Neutrophil (primary cell): ENCODE measurements around the gene DNAH3.

Experiments
- H3K27ac ChIP-seq: fragments of 200-600 bp; sonication (generic); 2 replicates; pipeline ENCODE4 v1.5.1; 2016; ENCODE audit warnings: mild to moderate bottlenecking, moderate library complexity
- H3K27me3 ChIP-seq: fragments of 200-600 bp; sonication (generic); 2 replicates; pipeline ENCODE4 v1.6.0; 2016; ENCODE audit warnings: mild to moderate bottlenecking
- H3K36me3 ChIP-seq: fragments of 200-600 bp; sonication (generic); 2 replicates; pipeline ENCODE4 v1.5.1; 2017
- H3K4me1 ChIP-seq, 2 experiments: fragments of 200-600 bp in 1 of 2; sonication (generic) in 1 of 2; 1 replicate in 1 of 2; 2 replicates in 1 of 2; pipeline versions ENCODE4 v1.5.1 to v1.6.1; 2013 to 2016; ENCODE audit warnings: low read depth in 1 of 2, low read length in 1 of 2, mild to moderate bottlenecking in 1 of 2, moderate library complexity in 1 of 2; ENCODE audit not compliant: control insufficient read depth in 1 of 2, insufficient read depth in 1 of 2
- H3K4me3 ChIP-seq, 2 experiments: fragments of 200-600 bp in 1 of 2; sonication (generic) in 1 of 2; 1 replicate in 1 of 2; 2 replicates in 1 of 2; pipeline ENCODE4 v1.5.1; 2013 to 2016; ENCODE audit warnings: low read depth in 1 of 2, low read length in 1 of 2, mild to moderate bottlenecking in 1 of 2, moderate library complexity in 1 of 2
- H3K9me3 ChIP-seq: fragments of 200-600 bp; sonication (generic); 2 replicates; pipeline ENCODE4 v1.5.1; 2016
- CTCF ChIP-seq: fragments of 200-600 bp; sonication (generic); IDR thresholded peaks from 2 replicates; pipeline ENCODE4 v1.5.1; 2016; ENCODE audit warnings: antibody characterized with exemption

Gene DNAH3

GRCh38 chr16:20944861-20945574 lies 205.6 kb downstream of the DNAH3 start:
- Histone ChIP-seq H3K27ac (no peak overlapping the region), H3K4me1 (peaks cover 4 to 8% of the 10 kb centered on the region in 2 experiments), H3K9me3 (no peaks in the 10 kb centered on the region), H3K4me3 (no peak overlapping the region), H3K27me3 (no peaks in the 10 kb centered on the region), H3K36me3 (no peaks in the 10 kb centered on the region)
- no peak for TF ChIP-seq CTCF

GRCh38 chr16:20942256-20942655 lies 208.4 kb downstream of the DNAH3 start:
- TF ChIP-seq CTCF = no peak
- no peaks in the 10 kb centered on the region for H3K36me3 ChIP-seq
- H3K9me3 ChIP-seq = no peaks in the 10 kb centered on the region
- peaks cover 4 to 8% of the 10 kb centered on the region in 2 experiments for H3K4me1 ChIP-seq
- H3K4me3 ChIP-seq = no peak overlapping the region
- no peaks in the 10 kb centered on the region for H3K27me3 ChIP-seq
- H3K27ac ChIP-seq = no peak overlapping the region

- H3K27me3 ChIP-seq = no peaks in the 10 kb centered on the region
- no peak for TF ChIP-seq CTCF
These were observed 209.1 kb downstream of the DNAH3 start for GRCh38 chr16:20941636-20941926.

GRCh38 chr16:20940871-20941635 lies 209.6 kb downstream of the DNAH3 start:
- no peak for TF ChIP-seq CTCF
- no peaks in the 10 kb centered on the region for H3K27me3 ChIP-seq
- no peak overlapping the region for H3K4me3 ChIP-seq
- peaks cover 4 to 8% of the 10 kb centered on the region in 2 experiments for H3K4me1 ChIP-seq
- H3K9me3 ChIP-seq = no peaks in the 10 kb centered on the region
- no peaks in the 10 kb centered on the region for H3K36me3 ChIP-seq
- peak overlapping the region; percentile 26 for H3K27ac ChIP-seq

More at GRCh38 chr16:20941636-20941926, 209.1 kb downstream of the DNAH3 start:
- Histone ChIP-seq H3K27ac (peak overlapping the region; percentile 26), H3K9me3 (no peaks in the 10 kb centered on the region), H3K4me1 (peaks cover 4 to 8% of the 10 kb centered on the region in 2 experiments), H3K4me3 (no peak overlapping the region), H3K36me3 (no peaks in the 10 kb centered on the region)

GRCh38 chr16:20939611-20940010 lies 211.0 kb downstream of the DNAH3 start:
- Histone ChIP-seq H3K36me3 (no peaks in the 10 kb centered on the region), H3K9me3 (no peaks in the 10 kb centered on the region), H3K4me1 (peaks cover 4 to 8% of the 10 kb centered on the region in 2 experiments), H3K4me3 (no peak overlapping the region), H3K27me3 (no peaks in the 10 kb centered on the region), H3K27ac (no peak overlapping the region)
- no peak for TF ChIP-seq CTCF
